ENCODE measurements around the gene QSOX2.

The QSOX2 gene

DNA sequence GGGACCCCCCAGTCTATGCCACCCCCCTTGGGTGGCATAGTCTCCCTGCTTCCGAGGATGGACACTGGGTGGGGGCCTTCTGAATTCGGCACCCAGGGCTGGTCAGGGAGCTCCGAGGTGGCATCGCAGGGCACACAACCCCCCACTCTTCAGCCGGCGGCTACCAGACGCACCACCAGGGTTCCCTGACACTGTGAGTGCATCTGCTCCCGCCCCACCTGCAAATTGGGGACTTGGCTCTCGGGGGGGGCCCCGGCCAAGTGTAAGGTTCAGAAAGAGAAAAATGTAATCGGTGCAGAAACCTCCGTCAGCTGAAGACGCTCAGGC lies 12.7 kb upstream of the QSOX2 start:
- Histone ChIP-seq H3K36me3 (ENCODE audit: control insufficient read depth in 2 of 2, insufficient read depth in 2 of 2, low read length in 2 of 2) (no peaks in the 10 kb centered on the region), H3K4me1 (ENCODE audit: control insufficient read depth in 2 of 2, insufficient read depth in 2 of 2, low read length in 2 of 2) (no peaks in the 10 kb centered on the region), H3K9me3 (ENCODE audit: control insufficient read depth in 2 of 2, low read length in 2 of 2) (no peaks in the 10 kb centered on the region), H3K27ac (ENCODE audit: low read depth in 2 of 2, low read length in 2 of 2) (no peak overlapping the region), H3K4me3 (ENCODE audit: low read length in 2 of 2) (no peak overlapping the region), H3K27me3 (ENCODE audit: control insufficient read depth in 2 of 2, insufficient read depth in 2 of 2, low read length in 2 of 2) (no peaks in the 10 kb centered on the region), H3K9ac (ENCODE audit: low read depth in 1 of 2, low read length in 2 of 2) (no peak overlapping the region)

DNA sequence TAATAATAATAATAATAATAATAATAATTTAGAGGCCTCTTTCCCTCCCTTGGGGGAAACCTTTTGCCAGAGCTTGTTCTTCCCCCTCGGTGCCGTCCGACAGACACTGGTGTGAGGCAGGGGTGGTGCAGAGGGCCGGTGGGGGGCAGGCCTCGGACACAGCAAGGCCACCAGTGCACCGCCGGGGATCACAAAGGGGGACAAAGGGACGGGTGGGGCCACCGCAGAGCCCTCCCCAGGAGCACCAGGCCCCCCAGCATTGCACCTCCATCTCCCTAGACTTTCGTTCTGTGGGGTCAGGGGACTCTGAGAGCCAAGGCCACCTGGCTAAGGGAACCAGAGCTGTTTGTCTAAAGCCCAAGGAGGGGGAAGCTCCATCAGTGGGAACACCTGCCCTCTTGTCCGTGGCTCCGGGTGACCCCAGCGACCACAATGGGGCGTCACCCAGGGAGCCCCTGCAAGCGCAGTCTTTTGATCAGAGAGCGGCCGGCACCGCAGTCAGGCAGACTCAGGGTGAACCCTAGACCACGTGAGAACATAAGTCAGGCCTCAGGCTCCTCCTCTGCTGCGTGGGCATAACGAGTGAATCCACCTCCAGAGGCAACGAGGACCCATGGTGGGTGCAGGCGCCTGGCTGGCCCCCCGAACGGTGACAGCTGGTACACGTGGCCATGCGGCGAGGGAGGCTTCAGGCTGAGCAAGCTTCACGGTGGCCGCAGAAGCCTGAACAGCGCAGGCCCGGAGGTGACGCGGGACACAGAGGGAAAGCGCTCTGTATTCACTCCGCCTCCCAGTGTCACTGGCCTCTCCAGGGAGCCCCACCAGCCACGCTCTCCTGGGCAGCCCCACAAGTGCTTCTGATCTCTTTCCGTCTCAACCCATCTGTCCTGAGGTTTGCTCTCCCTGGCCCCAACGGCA lies 12.0 kb upstream of the QSOX2 start:
- no peaks in the 10 kb centered on the region for H3K9me3 ChIP-seq (ENCODE audit: control insufficient read depth in 2 of 2, low read length in 2 of 2)
- H3K9ac ChIP-seq (ENCODE audit: low read depth in 1 of 2, low read length in 2 of 2), result no peak overlapping the region
- no peak overlapping the region for H3K4me3 ChIP-seq (ENCODE audit: low read length in 2 of 2)
- no peaks in the 10 kb centered on the region for H3K36me3 ChIP-seq (ENCODE audit: control insufficient read depth in 2 of 2, insufficient read depth in 2 of 2, low read length in 2 of 2)
- H3K27me3 ChIP-seq (ENCODE audit: control insufficient read depth in 2 of 2, insufficient read depth in 2 of 2, low read length in 2 of 2), result no peaks in the 10 kb centered on the region
- no peak overlapping the region for H3K27ac ChIP-seq (ENCODE audit: low read depth in 2 of 2, low read length in 2 of 2)
- no peaks in the 10 kb centered on the region for H3K4me1 ChIP-seq (ENCODE audit: control insufficient read depth in 2 of 2, insufficient read depth in 2 of 2, low read length in 2 of 2)

DNA sequence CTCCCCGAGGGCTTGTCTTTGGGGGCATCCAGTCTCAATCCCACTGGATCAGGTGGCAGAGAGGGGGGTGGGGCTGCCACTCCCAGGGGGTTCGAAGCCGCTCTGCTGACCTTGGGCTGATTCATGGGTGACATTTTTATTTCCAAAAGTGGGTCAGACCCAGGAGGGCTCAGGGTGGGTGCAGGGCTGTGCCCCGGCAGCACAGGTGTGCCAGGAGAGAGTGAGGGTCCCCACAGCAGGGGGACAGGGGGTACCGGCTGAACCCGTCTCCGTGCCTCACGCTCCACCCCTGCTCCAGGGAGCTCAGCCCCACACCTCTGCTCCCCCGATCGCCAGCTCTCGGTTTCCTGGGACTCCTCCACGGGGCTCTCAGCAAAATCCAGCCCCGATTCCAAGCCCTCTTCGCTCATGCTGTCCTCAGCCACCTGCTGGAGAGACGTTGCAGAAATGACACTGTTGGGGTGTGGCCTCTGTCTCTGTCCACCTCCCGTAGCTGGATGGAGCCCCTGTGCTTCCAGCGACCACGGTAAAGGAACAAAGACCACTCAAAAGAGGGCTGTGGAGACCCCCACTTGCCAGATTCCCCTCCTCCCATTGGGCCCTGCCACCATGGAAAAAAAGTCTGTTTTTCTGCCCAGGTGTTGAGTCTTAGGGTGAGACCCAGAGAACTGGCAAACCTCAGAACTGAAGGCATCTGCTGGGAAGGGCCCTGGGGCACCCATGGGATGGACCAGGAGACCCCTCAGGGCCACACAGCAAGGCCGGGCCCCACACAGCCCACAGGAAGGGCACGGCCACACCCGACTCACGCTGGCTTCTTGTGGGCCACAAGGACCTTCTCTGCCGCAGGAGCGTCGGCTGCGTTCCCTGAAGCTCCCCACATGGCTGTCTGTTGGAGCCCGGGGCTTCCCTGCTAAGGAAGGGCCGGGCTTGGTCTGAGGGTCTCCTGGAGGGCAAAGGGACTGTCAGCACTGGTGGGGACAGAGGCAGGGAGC lies 10.6 kb upstream of the QSOX2 start:
- Histone ChIP-seq H3K27ac (ENCODE audit: low read depth in 2 of 2, low read length in 2 of 2) (no peak overlapping the region), H3K4me3 (ENCODE audit: low read length in 2 of 2) (no peak overlapping the region), H3K9ac (ENCODE audit: low read depth in 1 of 2, low read length in 2 of 2) (no peak overlapping the region), H3K4me1 (ENCODE audit: control insufficient read depth in 2 of 2, insufficient read depth in 2 of 2, low read length in 2 of 2) (no peaks in the 10 kb centered on the region), H3K9me3 (ENCODE audit: control insufficient read depth in 2 of 2, low read length in 2 of 2) (no peaks in the 10 kb centered on the region), H3K36me3 (ENCODE audit: control insufficient read depth in 2 of 2, insufficient read depth in 2 of 2, low read length in 2 of 2) (no peaks in the 10 kb centered on the region), H3K27me3 (ENCODE audit: control insufficient read depth in 2 of 2, insufficient read depth in 2 of 2, low read length in 2 of 2) (peaks cover 0 to 4% of the 10 kb centered on the region in 2 donors)

DNA sequence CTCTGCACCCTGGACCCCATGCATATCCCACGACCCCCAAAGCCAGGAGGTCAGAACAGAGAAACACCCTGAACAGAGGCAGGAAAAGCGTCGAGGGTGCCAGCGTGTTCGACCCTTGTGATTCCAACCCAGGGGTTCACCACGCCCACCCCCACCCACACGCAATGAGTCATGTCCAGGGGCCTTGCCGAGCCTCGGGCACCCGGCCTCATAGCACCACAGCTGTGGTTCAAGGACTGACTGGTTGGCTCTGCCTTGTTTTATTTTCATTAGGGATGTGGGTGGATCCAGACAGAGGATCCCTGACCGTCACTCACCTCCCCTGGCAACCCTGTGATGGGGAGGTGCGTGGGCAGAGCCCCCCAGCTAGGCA lies 9.5 kb upstream of the QSOX2 start:
- H3K27ac ChIP-seq (ENCODE audit: low read depth in 2 of 2, low read length in 2 of 2), result no peak overlapping the region

DNA sequence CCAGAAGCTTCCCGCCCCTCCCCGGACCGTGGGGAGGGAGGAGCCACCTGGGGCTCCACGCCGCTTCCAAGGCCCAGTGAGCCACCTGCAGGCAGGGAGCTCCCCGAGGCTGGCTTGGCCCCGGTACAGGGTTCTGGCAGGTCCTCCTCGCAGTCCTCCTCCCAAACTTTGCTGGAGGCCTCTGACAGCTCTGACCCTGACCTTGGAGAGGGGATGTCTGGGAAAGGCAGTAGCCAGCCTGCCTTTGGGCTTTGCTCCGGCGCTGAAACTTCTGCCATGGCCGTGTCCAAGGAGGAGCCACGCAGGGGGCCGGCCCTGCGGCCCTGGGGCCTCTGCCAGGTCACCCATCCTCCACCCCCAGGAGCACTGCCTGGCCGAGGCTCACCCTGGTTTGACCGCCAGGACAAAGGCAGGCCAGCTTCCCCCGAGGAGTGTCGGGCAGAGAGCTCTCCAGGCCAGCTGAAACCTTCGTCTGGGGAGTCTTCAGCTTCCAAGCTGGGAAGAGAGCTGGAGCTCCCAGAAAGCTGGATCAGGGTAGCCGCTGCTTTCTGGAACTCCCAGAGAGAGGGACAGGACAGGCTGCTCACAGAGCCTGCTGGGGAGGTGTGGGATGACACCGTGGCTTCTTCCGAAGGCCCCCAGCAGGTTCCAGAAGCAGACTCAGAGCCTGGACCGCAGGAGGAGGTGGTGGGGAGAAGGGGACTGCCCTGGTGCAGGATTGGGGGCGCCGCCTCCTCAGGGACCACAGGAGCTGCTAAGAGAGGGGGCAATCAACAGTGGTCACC lies 9.0 kb upstream of the QSOX2 start:
- Histone ChIP-seq H3K27me3 (ENCODE audit: control insufficient read depth in 2 of 2, insufficient read depth in 2 of 2, low read length in 2 of 2) (peaks cover 0 to 8% of the 10 kb centered on the region in 2 donors), H3K4me1 (ENCODE audit: control insufficient read depth in 2 of 2, insufficient read depth in 2 of 2, low read length in 2 of 2) (no peaks in the 10 kb centered on the region), H3K36me3 (ENCODE audit: control insufficient read depth in 2 of 2, insufficient read depth in 2 of 2, low read length in 2 of 2) (no peaks in the 10 kb centered on the region), H3K9ac (ENCODE audit: low read depth in 1 of 2, low read length in 2 of 2) (no peak overlapping the region), H3K9me3 (ENCODE audit: control insufficient read depth in 2 of 2, low read length in 2 of 2) (no peaks in the 10 kb centered on the region), H3K4me3 (ENCODE audit: low read length in 2 of 2) (no peak overlapping the region), H3K27ac (ENCODE audit: low read depth in 2 of 2, low read length in 2 of 2) (no peak overlapping the region)

More for the DNA sequence above, 9.5 kb upstream of the QSOX2 start:
- Histone ChIP-seq H3K4me3 (ENCODE audit: low read length in 2 of 2) (no peak overlapping the region), H3K36me3 (ENCODE audit: control insufficient read depth in 2 of 2, insufficient read depth in 2 of 2, low read length in 2 of 2) (no peaks in the 10 kb centered on the region), H3K4me1 (ENCODE audit: control insufficient read depth in 2 of 2, insufficient read depth in 2 of 2, low read length in 2 of 2) (no peaks in the 10 kb centered on the region), H3K9me3 (ENCODE audit: control insufficient read depth in 2 of 2, low read length in 2 of 2) (no peaks in the 10 kb centered on the region), H3K9ac (ENCODE audit: low read depth in 1 of 2, low read length in 2 of 2) (no peak overlapping the region), H3K27me3 (ENCODE audit: control insufficient read depth in 2 of 2, insufficient read depth in 2 of 2, low read length in 2 of 2) (peaks cover 0 to 5% of the 10 kb centered on the region in 2 donors)

DNA sequence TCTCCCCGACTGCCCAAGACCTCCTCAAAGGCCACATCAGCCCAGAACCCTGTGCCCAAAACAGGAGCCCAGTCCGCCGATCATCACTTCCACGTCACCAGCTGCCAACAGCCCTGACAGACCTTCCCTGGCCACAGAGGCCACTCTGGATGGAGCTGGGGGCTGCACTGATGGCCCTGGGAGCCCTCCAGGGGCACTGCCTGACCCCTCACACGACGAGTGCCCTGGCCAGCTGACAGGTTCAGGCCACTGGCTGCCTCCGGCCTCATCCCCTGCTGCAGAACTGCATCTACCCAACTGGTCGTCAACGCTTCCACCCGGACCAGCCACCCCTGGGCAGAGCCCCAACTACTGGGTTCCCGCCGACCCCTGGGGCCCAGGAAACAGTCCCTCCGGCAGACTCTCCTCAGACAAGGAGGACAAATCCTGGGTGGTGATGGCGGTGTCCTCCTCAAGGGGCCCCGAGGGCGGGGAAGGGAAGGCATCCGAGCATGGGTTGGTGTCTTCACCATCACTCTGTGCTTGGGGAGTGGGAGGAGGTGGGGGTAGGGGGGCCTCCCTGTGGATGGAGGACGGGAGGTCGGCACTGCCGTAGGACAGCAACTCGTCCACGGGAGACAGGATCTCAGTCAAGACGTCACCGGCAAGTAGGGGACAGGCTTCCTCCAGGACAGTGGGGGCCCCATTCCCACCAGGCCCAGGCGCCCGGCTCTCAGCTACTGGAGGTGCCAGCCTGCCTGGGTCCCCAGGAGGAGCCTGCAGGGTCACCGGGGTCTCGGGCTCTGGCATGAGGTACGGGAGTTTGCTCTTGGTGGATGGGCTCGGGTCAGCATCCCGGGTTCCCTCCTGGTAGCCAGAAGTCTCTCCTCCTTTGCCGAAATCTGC lies 7.9 kb upstream of the QSOX2 start:
- Histone ChIP-seq H3K27ac (ENCODE audit: low read depth in 2 of 2, low read length in 2 of 2) (no peak overlapping the region), H3K36me3 (ENCODE audit: control insufficient read depth in 2 of 2, insufficient read depth in 2 of 2, low read length in 2 of 2) (no peaks in the 10 kb centered on the region), H3K9ac (ENCODE audit: low read depth in 1 of 2, low read length in 2 of 2) (no peak overlapping the region), H3K4me3 (ENCODE audit: low read length in 2 of 2) (no peak overlapping the region), H3K4me1 (ENCODE audit: control insufficient read depth in 2 of 2, insufficient read depth in 2 of 2, low read length in 2 of 2) (no peaks in the 10 kb centered on the region), H3K27me3 (ENCODE audit: control insufficient read depth in 2 of 2, insufficient read depth in 2 of 2, low read length in 2 of 2) (peaks cover 2 to 16% of the 10 kb centered on the region in 2 donors), H3K9me3 (ENCODE audit: control insufficient read depth in 2 of 2, low read length in 2 of 2) (no peaks in the 10 kb centered on the region)

DNA sequence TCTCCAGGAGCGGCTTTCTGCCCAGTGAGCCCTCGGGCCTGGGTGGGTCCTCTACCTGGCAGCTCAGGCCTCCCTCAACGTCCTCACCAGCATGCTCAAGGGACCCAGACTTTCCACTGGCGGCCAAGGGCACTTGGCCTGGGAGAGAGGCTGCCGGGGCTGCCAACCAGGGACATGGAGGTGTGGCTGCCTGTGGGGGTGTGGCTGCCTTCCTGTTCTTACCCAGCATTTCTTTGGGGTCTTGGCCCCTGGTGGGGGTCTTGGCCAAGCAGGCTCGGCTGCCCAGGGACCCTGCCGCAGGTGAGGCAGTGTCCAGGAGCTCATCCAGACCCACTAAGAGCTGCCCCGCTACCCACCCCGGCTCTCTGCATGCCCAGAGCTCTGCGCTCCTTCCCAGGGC lies 7.2 kb upstream of the QSOX2 start:
- no peak overlapping the region for H3K4me3 ChIP-seq (ENCODE audit: low read length in 2 of 2)
- H3K4me1 ChIP-seq (ENCODE audit: control insufficient read depth in 2 of 2, insufficient read depth in 2 of 2, low read length in 2 of 2), result no peaks in the 10 kb centered on the region
- peaks cover 2 to 16% of the 10 kb centered on the region in 2 donors for H3K27me3 ChIP-seq (ENCODE audit: control insufficient read depth in 2 of 2, insufficient read depth in 2 of 2, low read length in 2 of 2)
- no peaks in the 10 kb centered on the region for H3K9me3 ChIP-seq (ENCODE audit: control insufficient read depth in 2 of 2, low read length in 2 of 2)
- no peak overlapping the region for H3K9ac ChIP-seq (ENCODE audit: low read depth in 1 of 2, low read length in 2 of 2)
- no peak overlapping the region for H3K27ac ChIP-seq (ENCODE audit: low read depth in 2 of 2, low read length in 2 of 2)
- no peaks in the 10 kb centered on the region for H3K36me3 ChIP-seq (ENCODE audit: control insufficient read depth in 2 of 2, insufficient read depth in 2 of 2, low read length in 2 of 2)

DNA sequence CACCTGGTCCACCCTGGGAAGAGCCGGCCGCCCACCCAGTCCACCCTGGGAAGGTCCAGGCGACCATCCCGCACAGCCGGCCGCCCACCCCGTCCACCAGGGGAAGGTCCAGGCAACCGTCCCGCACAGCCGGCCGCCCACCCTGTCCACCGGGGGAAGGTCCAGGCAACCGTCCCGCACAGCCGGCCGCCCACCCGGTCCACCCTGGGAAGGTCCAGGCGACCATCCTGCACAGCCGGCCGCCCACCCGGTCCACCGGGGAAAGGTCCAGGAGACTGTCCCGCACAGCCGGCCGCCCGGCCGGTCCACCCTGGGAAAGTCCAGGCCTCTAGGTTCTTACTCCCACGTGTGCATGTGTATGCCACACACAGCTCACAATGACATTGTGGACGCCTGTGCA lies 6.7 kb upstream of the QSOX2 start:
- H3K27ac ChIP-seq (ENCODE audit: low read depth in 2 of 2, low read length in 2 of 2), result no peak overlapping the region
- H3K4me3 ChIP-seq (ENCODE audit: low read length in 2 of 2), result no peak overlapping the region
- H3K9me3 ChIP-seq (ENCODE audit: control insufficient read depth in 2 of 2, low read length in 2 of 2), result no peaks in the 10 kb centered on the region
- H3K27me3 ChIP-seq (ENCODE audit: control insufficient read depth in 2 of 2, insufficient read depth in 2 of 2, low read length in 2 of 2), result peaks cover 2 to 16% of the 10 kb centered on the region in 2 donors
- H3K36me3 ChIP-seq (ENCODE audit: control insufficient read depth in 2 of 2, insufficient read depth in 2 of 2, low read length in 2 of 2), result no peaks in the 10 kb centered on the region
- no peak overlapping the region for H3K9ac ChIP-seq (ENCODE audit: low read depth in 1 of 2, low read length in 2 of 2)
- no peaks in the 10 kb centered on the region for H3K4me1 ChIP-seq (ENCODE audit: control insufficient read depth in 2 of 2, insufficient read depth in 2 of 2, low read length in 2 of 2)

All from mucosa of rectum (tissue), 2 donors.